Activated CD4-positive, CD25-positive, alpha-beta regulatory T cell treated with anti-CD3 and anti-CD28 coated beads, Interleukin-2, amount 50 U/mL, for 72 hours (primary cell): Measurements from ENCODE around the gene DUS1L.

Source experiments
- DNase-seq: peaks from one replicate; pipeline ENCODE4 v3.0.0; 2021

DUS1L gene

GRCh38 chr17:82076018-82076784 lies 10.6 kb upstream of the DUS1L start:
- DNase-seq, result no peak

GRCh38 chr17:82073446-82073845 lies 7.8 kb upstream of the DUS1L start:
- DNase-seq, result no peak

GRCh38 chr17:82072827-82073226 lies 7.2 kb upstream of the DUS1L start:
- no peak for DNase-seq

- no peak for DNase-seq
These were observed 5.0 kb upstream of the DUS1L start for GRCh38 chr17:82070611-82071010.

GRCh38 chr17:82065193-82065637 lies 389 bp downstream of the DUS1L start:
- peak; percentile 51 for DNase-seq

GRCh38 chr17:82064433-82065192 lies 991 bp downstream of the DUS1L start:
- DNase-seq, result no peak

- DNase-seq, result no peak
These were observed 1.9 kb downstream of the DUS1L start for GRCh38 chr17:82063424-82064415.

GRCh38 chr17:82062984-82063368 lies 2.6 kb downstream of the DUS1L start:
- DNase-seq, result no peak

GRCh38 chr17:82062076-82062983 lies 3.3 kb downstream of the DUS1L start:
- DNase-seq, result no peak

GRCh38 chr17:82061047-82061925 lies 4.3 kb downstream of the DUS1L start:
- no peak for DNase-seq

GRCh38 chr17:82060614-82061013 lies 5.0 kb downstream of the DUS1L start:
- no peak for DNase-seq

GRCh38 chr17:82060001-82060380 lies 5.6 kb downstream of the DUS1L start:
- no peak for DNase-seq

- DNase-seq, result peak; percentile 31
These were observed 6.2 kb downstream of the DUS1L start for GRCh38 chr17:82059272-82060000.

GRCh38 chr17:82058855-82059249 lies 6.8 kb downstream of the DUS1L start:
- DNase-seq, result no peak

- no peak for DNase-seq
These were observed 7.3 kb downstream of the DUS1L start for GRCh38 chr17:82058230-82058854.

- DNase-seq, result no peak
These were observed 8.6 kb downstream of the DUS1L start for GRCh38 chr17:82056729-82057621.

GRCh38 chr17:82055965-82056728 lies 9.5 kb downstream of the DUS1L start:
- no peak for DNase-seq
